ENCODE results near the gene ERVFRD-1. TPM values are rescaled to one million over a fixed set of nuclear protein-coding genes. Genes with fewer than 3 reads are reported as not detected.

The ERVFRD-1 gene
- total RNA-seq, 4 donors from 2014 or later, result 0.24 to 0.32 TPM; not detected in 2

DNA sequence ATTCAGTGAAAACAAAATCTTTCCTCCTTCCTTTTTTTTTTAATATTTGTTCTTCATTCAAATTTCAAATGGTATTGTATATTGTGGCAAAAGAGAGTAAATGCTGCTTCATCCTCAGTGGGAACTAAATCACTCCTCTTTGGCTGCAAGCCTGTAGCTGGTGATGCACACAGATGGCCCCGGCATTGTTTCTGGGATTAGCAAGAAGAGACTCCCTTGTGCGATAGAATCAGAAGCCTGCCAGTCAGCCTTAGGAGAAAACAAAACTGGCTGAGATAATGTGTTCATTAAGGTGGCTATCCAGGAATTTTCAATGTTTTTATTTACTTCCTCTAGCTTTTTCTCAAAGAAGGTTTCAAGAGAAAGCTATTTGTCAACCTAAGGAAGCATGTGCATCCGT lies 46.7 kb downstream of the ERVFRD-1 start:
- TF ChIP-seq, protein P1, sequence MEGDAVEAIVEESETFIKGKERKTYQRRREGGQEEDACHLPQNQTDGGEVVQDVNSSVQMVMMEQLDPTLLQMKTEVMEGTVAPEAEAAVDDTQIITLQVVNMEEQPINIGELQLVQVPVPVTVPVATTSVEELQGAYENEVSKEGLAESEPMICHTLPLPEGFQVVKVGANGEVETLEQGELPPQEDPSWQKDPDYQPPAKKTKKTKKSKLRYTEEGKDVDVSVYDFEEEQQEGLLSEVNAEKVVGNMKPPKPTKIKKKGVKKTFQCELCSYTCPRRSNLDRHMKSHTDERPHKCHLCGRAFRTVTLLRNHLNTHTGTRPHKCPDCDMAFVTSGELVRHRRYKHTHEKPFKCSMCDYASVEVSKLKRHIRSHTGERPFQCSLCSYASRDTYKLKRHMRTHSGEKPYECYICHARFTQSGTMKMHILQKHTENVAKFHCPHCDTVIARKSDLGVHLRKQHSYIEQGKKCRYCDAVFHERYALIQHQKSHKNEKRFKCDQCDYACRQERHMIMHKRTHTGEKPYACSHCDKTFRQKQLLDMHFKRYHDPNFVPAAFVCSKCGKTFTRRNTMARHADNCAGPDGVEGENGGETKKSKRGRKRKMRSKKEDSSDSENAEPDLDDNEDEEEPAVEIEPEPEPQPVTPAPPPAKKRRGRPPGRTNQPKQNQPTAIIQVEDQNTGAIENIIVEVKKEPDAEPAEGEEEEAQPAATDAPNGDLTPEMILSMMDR (IDR thresholded peaks at IDR 0.05), result no peak
- DNase-seq (ENCODE audit: low spot score), result no peak
- ATAC-seq (ENCODE audit: low FRiP score), result no peak

DNA sequence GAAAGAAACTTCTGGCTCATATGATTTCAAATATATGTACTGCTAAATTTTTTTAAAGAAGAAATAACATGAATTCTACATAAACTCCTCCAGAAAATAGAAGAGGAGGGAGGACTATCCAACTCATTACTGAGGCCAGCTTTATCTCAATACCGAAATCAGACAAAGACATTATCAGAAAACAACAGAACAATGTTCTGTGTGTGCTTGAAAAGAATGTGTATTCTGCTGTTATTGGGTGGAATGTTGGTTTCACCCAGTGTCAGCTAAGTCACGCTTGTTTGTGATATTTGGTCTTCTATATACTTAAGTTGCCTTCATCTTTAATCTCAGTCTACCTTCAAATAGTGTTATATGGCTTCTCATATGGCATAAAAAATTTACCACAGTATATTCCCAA lies 48.8 kb downstream of the ERVFRD-1 start:
- TF ChIP-seq, protein P1 (IDR thresholded peaks at IDR 0.05), result no peak
- ATAC-seq (ENCODE audit: low FRiP score), result no peak
- no peak for DNase-seq (ENCODE audit: low spot score)

DNA sequence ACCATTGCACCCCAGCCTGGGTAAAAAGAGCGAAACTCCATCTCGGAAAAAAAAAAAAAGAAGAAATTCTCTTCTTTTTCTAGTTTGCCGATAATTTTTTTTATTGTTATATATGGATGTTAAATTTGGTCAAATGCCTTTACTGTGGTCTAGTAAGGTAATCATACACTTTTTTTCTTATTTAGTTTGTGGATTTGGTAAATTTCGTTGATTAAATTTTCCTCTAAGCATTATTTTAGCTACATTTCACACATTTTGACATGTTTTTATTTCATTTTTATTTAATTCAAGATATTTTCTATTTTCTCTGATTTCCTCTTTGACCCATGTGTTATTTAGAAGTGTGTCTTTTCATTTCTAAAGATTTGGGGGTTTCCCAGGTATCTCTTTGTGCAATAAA lies 49.4 kb downstream of the ERVFRD-1 start:
- no peak for ATAC-seq (ENCODE audit: low FRiP score)
- no peak for DNase-seq (ENCODE audit: low spot score)
- TF ChIP-seq, protein P1 (IDR thresholded peaks at IDR 0.05), result no peak

DNA sequence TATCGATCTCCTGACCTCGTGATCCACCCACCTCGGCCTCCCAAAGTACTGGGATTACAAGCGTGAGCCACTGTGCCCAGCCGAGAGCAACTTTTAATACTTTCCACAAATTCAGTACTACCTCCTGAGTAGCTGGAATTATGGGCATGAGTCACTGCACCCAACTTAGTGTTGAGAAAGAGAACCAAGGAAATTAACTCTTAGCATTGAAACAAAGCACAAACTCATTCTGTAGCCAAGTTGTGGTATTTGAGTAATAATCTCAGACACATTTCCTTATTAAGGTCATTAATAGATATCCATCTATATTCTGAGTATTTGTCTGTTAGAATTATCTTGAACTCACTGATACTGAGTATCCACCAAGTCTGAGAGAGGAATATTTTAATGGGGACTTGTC lies 53.1 kb downstream of the ERVFRD-1 start:
- TF ChIP-seq, protein P1 (IDR thresholded peaks at IDR 0.05), result no peak
- DNase-seq (ENCODE audit: low spot score) (no peak), ATAC-seq (ENCODE audit: low FRiP score) (no peak)

DNA sequence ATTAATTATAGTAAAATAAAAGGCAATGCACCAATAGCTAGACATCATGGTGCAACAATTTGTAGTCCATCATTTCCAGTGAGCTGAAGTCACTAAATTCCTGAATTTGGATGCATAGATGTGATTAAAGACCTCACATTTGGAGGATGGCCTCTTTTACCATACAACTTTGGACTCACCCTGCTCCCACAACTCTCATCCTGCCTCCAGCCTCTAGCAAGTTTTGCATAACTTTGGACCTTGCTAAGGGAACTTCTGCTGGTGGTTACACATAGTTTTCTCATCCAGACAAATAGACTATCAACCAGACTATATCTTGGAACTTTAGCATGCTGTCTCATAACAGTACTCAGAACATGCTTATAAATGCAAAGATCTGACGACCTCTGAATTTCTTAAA lies 54.7 kb downstream of the ERVFRD-1 start:
- no peak for ATAC-seq (ENCODE audit: low FRiP score)
- DNase-seq (ENCODE audit: low spot score), result no peak
- TF ChIP-seq, protein P1 (IDR thresholded peaks at IDR 0.05), result no peak

DNA sequence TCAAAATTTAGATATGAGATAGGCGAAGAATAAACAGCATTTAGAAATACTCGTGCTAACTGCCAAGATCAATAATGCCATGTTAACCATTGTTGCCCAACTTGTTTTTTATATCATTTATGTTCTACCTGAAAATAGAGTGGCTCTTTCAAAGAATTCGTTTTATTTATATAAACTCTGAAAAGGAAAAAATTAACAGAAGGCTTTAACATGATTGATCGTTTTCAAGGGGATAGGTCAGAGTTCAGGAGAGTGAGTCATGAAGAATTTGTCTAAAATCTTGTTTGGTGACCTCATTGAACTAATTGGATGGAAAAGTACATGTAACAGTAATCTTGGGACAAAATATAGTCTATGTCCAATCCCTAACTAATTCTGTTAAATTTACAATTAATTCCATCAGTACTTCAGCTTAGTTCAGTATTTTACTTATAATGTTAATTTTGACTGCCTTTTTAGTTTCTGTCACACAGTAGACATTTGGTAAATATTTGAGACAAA lies 56.3 kb downstream of the ERVFRD-1 start:
- TF ChIP-seq, protein P1 (IDR thresholded peaks at IDR 0.05), result no peak
- DNase-seq (ENCODE audit: low spot score), result no peak
- ATAC-seq (ENCODE audit: low FRiP score), result no peak

DNA sequence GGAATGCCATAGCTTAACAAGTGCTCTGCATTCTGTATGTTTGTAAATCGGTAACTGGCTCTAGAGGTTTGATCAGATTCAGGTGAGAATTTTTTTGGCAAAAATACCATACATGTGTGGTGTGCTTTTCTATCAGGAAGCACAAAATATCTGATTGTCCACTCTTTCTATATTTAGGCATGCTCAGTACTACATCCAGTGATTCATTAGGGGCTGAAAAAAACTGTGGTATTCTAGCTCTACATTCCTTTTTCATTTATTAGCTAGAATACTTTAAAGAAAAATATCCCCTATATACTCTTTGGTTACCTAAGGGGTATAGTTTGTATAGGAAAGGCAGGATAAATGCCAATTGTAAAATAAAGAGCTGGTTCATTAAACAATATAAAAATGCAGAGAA lies 56.8 kb downstream of the ERVFRD-1 start:
- TF ChIP-seq, protein P1 (IDR thresholded peaks at IDR 0.05), result no peak
- DNase-seq (ENCODE audit: low spot score) (no peak), ATAC-seq (ENCODE audit: low FRiP score) (no peak)
